Stimulated activated CD4-positive, alpha-beta T cell treated with anti-CD3 and anti-CD28 coated beads, TNF-alpha, amount 100 ng/mL, for 48 hours (primary cell): ENCODE results near the gene LILRA6.
"Not testable (repeated sequence)": the region's sequence is repeated elsewhere in the genome, so short reads cannot be mapped to it uniquely, and the experiment has no call there.

ENCODE experiments used
- DNase-seq, 3 donors: peaks; one replicate each; pipeline ENCODE4 v3.0.0-alpha.2; 2020; ENCODE audit warnings: low read depth in 3 of 3

The LILRA6 gene

DNA sequence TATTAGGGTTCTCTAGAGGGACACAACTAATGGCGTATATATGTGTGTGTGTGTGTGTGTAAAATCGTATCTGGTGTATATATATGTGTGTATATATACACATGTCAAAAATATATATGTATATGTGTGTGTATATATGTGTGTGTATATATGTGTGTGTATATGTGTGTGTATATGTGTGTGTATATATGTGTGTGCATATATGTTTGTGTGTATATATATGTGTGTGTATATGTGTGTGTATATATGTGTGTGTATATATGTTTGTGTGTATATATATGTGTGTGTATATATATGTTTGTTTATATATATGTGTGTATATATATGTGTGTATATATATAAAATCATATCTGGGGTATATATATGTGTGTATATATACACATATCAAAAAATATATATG lies 19.9 kb upstream of the LILRA6 start:
- DNase-seq, result no peak

GRCh38 chr19:54262066-54262465 lies 19.5 kb upstream of the LILRA6 start:
- DNase-seq, result no peak

DNA sequence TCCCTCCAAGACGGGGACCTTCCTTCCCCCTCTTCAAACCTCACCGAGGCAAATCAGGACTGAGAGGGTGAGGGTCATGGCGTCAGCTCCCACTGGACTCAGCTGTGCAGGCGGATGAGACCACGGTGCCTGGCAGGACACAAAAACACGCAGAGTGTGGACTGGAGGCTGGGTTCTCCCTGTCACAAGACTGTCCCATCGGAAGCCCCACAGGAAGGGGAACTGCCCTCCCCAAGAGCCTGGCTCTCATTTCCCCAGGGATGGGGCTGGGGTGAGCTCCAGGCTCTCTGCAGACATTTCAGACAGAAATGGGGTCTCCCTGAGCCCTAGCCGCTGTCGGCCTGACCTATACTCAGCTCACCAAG lies 14.5 kb upstream of the LILRA6 start, which contains the start of gene LILRB5:
Gene LILRB5 (minus strand): TSS at position 158 of the 365 bp plus-strand sequence. CDS start 80 bp downstream, at position 78.
- DNase-seq, result no peak

- DNase-seq, result no peak
These were observed 13.9 kb upstream of the LILRA6 start for GRCh38 chr19:54256250-54257115.

DNA sequence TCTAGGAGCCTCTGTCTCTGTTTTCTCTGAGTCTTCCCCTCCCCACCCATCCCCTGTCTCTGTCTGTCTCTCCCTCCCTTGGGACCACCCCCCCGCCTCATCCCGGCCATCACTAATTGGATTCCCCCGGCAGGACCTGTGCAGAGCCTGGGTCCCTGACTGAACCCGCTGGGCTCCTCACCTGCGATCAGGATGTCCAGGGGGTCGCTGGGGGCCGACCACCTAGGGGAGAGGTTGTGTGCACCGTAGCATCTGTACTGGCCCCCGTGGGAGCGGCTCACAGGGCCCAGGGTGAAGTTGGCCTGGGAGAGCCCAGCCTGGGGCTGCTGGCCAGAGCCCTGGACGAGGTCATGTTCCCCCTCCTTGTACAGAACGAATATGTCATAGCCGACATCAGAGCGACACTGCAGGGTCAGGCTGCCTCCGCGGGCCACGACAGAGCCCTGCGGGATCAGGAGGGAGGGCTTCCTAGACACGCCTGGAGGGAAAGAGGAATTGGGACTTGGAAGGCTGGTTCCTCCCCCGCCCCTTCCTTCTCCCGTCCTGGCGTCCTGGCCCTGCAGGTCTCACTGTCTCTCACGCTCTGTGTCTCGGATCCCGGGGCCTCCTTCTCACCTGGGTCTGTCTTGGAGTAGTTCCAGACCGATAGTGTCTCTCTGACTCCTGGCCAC lies 12.7 kb upstream of the LILRA6 start:
- DNase-seq, result no peak

DNA sequence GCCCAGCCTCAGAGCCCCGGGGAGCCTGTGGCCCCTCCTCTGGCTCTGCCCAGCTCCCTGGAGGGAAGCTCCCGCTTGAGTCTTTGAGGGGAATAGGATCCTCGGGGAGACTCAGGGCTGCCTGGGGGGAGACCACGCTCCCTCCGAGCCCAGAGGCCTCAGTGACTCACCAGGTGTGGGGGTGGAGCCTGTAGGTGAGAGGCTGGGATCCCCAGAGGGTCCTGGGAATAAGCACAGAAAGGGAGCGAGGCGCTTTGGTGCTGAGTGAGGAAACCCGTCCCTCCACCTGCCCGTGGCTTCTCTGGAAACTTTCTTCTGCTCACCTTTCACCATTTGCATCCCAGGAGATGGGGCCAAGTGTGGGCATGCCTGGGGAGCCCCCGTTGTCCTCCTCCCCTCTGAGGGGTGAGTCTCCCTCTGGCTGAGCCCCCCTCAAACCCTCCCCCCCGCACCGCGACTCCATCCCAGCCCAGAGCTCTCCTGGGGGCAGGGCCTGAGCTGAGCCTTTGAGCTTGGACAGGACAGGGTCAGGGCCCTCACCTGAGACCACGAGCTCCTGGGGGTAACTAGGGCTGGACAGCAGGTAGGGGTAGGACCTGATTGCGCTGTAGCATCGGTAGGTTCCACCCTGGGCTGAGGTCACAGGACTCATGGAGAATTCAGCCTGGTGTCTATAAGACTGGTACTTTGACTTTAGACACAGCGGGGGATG lies 11.8 kb upstream of the LILRA6 start:
- DNase-seq, result no peak

- DNase-seq, result no peak
These were observed 11.0 kb upstream of the LILRA6 start for GRCh38 chr19:54253331-54254194.

GRCh38 chr19:54252845-54253244 lies 10.3 kb upstream of the LILRA6 start:
- DNase-seq, result no peak

DNA sequence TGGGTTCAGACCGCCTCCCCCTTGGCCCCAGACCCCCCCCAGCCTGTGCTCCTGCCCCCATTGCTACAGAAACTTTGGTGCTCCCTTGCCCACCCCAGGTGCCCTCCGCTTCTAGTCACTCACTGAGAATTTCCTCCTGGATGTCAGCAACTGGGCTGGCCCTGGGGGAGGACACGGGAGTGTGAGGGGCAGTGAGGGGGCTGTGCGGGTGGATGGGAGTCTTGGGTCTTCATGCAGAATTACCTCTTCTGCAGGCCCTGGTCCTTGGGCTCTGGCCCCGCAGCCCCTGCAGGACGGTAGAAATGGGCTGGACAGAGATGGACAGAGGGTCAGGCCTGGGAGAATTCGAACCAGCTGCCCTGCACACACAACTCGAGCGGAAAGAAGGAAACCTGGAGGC lies 9.7 kb upstream of the LILRA6 start:
- DNase-seq, result no peak

GRCh38 chr19:54248016-54248601 lies 5.5 kb upstream of the LILRA6 start:
- DNase-seq, result peak; percentile 13 to 46 (median 21)

DNA sequence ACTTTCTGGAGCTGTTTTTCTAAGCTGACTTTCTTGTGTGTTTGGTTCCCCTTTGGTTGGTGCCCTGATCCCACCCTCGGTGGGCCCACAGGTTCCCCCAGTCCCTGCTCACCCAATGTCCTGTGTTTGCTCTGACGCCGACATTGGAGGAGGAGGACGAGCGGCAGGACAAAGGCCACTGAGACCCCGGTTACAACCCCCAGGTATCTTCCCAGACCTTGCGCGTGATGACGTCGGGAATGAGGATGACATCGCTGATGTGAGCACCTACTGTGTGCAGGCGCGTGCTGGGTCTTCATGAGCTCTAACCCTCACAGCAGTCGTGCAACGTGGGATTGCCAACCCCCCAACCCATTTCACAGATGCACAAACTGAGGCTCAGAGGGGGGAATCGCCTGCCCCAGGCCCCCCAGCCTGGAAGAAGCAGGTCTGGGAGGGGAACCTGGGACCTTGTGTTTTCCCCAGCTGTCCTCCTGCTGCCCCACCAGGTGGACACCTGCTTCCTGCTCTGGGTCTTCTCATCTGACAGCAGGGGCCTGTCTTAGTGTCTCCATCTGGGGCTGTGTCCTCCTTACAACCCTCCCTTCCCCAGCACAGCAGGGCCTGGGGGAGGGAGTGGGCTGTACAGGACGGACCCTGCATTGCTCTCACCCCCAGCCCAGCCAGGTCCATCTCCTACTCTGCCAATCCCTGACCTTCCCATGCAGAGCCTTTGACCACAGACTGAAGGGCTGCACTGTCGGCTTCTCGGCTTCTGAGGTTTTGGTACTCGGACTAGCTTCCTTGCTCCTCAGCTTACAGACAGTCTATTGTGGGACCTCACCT lies 4.7 kb upstream of the LILRA6 start:
- no peak for DNase-seq

DNA sequence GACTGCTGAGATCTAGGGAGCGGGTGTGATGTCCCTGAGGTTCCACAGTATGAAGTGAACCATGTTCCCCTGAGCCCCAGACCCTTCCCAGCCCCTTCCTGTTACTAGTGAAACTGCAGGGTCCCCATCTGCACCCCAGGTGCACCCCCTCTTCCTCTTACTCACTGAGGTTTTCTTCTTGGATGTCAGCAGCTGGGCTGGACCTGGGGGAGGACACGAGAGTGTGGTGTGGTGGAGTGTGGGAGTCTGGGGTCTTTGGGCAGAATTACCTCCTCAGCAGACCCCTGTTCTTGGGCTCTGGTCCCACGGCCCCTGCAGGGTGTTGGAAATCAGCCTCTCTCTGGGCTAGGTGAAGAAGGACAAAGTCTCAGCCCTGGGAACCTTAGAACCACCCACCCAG lies 3.3 kb upstream of the LILRA6 start:
- DNase-seq, result no peak

GRCh38 chr19:54243809-54244208 lies 1.2 kb upstream of the LILRA6 start:
- not testable (repeated sequence) for DNase-seq

GRCh38 chr19:54242234-54242633 lies 356 bp downstream of the LILRA6 start:
- DNase-seq, result not testable (repeated sequence)

DNA sequence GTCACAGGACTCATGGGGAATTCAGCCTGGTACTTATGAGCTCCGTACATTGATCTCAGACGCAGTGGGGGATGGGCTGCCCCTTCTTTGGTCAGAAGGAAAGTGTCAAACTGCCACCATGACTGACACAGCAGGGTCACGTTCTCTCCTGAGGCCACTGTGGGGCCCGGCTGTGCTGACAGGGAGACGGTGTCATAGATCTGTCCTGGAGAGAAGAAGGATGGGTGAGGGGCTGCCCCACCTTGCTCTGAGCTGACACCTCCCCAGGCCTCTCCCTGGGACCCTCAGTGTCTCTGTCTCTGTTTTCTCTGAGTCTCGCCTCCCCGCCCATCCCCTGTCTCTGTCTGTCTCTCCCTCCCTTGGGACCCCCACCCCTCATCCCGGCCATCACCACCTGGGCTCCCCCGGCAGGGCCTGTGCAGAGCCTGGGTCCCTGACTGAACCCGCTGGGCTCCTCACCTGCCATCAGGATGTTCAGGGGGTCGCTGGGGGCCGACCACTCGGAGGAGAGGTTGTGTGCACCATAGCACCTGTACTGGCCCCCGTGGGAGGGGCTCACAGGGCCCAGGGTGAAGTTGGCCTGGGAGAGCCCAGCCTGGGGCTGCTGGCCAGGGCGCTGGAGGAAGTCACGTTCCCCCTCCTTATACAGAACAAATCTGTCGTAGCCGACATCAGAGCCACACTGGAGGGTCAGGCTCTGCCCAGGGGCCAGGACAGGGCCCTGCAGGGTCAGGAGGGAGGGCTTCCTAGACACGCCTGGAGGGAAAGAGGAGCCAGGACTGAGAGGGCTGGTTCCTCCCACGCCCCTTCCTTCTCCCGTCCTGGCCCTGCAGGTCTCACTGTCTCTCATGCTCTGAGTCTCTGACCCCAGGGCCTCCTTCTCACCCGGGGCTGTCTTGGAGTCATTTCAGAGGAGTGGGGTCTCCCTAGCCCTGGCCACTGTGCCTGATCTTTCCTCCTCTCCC lies 1.9 kb downstream of the LILRA6 start:
- DNase-seq, result not testable (repeated sequence)

- not testable (repeated sequence) for DNase-seq
These were observed 2.9 kb downstream of the LILRA6 start for GRCh38 chr19:54239491-54240371.

GRCh38 chr19:54233941-54234340 lies 8.6 kb downstream of the LILRA6 start:
- DNase-seq, result no peak
